CD4-positive, alpha-beta T cell (primary cell): ENCODE data around the gene C1QTNF8. TPM values are rescaled to one million over a fixed set of nuclear protein-coding genes. Genes with fewer than 3 reads are reported as not detected.

Source experiments
- ATAC-seq: fragments of 200-7000 bp; cut with Tn5 transposase; one replicate; pipeline ENCODE4 v1.10.0; 2022; ENCODE audit warnings: mild to moderate bottlenecking; ENCODE audit not compliant: poor library complexity
- CTCF ChIA-PET: fragments of 350-600 bp; sonication (Branson Sonifier 250); formaldehyde crosslinking; loops from one replicate; lab custom pipeline; 2021; ENCODE audit warnings: antibody characterized with exemption, inconsistent platforms; lab: Charles Lee
- POLR2A ChIA-PET: fragments of 350-600 bp; sonication (Branson Sonifier 250); formaldehyde crosslinking; loops from one replicate; lab custom pipeline; 2021; ENCODE audit warnings: antibody characterized with exemption, inconsistent platforms; lab: Charles Lee
- DNase-seq, 14 experiments: peaks; one replicate each; pipeline ENCODE4 v3.0.0-alpha.2; 2013 to 2020; ENCODE audit warnings: mixed read lengths in 2 of 14
- H3K27ac ChIP-seq, 2 donors: one replicate each; pipeline versions ENCODE4 v1.5.1 to v1.7.0; 2013; ENCODE audit warnings: low read length in 2 of 2, low read depth in 1 of 2, mild to moderate bottlenecking in 1 of 2
- H3K27me3 ChIP-seq, 2 experiments: 1 replicate in 1 of 2; 2 replicates in 1 of 2; pipeline versions ENCODE4 v1.6.1 to v1.7.0; 2013; ENCODE audit warnings: low read length in 2 of 2, control low read depth in 1 of 2, mild to moderate bottlenecking in 1 of 2, moderate library complexity in 1 of 2; ENCODE audit not compliant: insufficient read depth in 2 of 2, control insufficient read depth in 1 of 2
- H3K36me3 ChIP-seq: one replicate; pipeline ENCODE4 v1.6.1; 2013; ENCODE audit warnings: low read length, control low read depth; ENCODE audit not compliant: insufficient read depth
- H3K4me1 ChIP-seq: one replicate; pipeline ENCODE4 v1.6.1; 2013; ENCODE audit warnings: low read length, control low read depth; ENCODE audit not compliant: insufficient read depth
- H3K4me3 ChIP-seq: one replicate; pipeline ENCODE4 v1.5.1; 2013; ENCODE audit warnings: mild to moderate bottlenecking, low read length, moderate library complexity
- H3K9me3 ChIP-seq, 2 experiments: 1 replicate in 1 of 2; 2 replicates in 1 of 2; pipeline versions ENCODE4 v1.6.1 to v1.7.0; 2013; ENCODE audit warnings: low read length in 2 of 2, mild to moderate bottlenecking in 2 of 2, control low read depth in 1 of 2, moderate library complexity in 1 of 2; ENCODE audit not compliant: control insufficient read depth in 1 of 2, insufficient read depth in 1 of 2
- H3K27ac Mint-ChIP-seq: one replicate; pipeline ENCODE4 v1.8.0; 2020; ENCODE audit warnings: mixed read lengths
- H3K27me3 Mint-ChIP-seq: one replicate; pipeline ENCODE4 v1.8.0; 2021; ENCODE audit warnings: mixed read lengths
- H3K36me3 Mint-ChIP-seq: one replicate; pipeline ENCODE4 v1.8.0; 2021; ENCODE audit warnings: low read depth, mixed read lengths
- H3K4me1 Mint-ChIP-seq: one replicate; pipeline ENCODE4 v1.8.0; 2021; ENCODE audit warnings: low read depth, mixed read lengths
- H3K4me3 Mint-ChIP-seq: one replicate; pipeline ENCODE4 v1.8.0; 2020; ENCODE audit warnings: mild to moderate bottlenecking, mixed read lengths
- H3K9me3 Mint-ChIP-seq: one replicate; pipeline ENCODE4 v1.8.0; 2020; ENCODE audit warnings: mixed read lengths
- intact Hi-C, 2 experiments: fragments of 100-400 bp; cut with DNase I in 1 of 2; cut with micrococcal nuclease in 1 of 2; formaldehyde crosslinking; loops; one replicate each; pipeline versions ENCODE4 v1.15.1 to v1.9.0; 2023 to 2025; cut with DNase I, micrococcal nuclease
- total RNA-seq, 174 experiments: library from RNA in 2 of 174; stranded (reverse) in 2 of 174; gene quantifications; one replicate each; pipeline ENCODE4 v1.2.3 and lab custom pipeline; 2021 to 2026
- TF ChIP-seq, protein P1 (sequence below): fragments of 200-600 bp; IDR thresholded peaks from one replicate; pipeline ENCODE4 v1.8.0; 2022; ENCODE audit warnings: antibody characterized with exemption, mild to moderate bottlenecking

The C1QTNF8 gene
- total RNA-seq, 2 experiments from 2014 or later: not detected

DNA sequence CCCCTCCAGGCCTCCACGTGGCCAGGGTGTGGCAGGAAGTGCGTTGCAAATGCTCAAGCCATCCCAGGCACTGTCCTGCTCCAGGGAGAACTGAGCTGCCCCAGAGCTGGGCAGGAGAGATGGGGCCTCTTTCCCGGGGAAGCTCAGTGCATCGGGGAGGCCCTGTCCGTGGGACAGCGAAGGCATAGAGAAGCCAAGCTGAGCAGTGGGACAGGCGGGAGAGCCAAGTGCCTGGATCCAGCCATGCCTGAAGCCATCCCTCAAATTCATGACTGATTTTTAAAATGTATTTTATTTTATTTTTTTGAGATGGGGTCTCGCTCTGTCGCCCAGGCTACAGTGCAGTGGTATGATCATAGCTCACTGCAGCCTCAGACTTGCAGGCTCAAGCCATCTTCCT, 48.9 kb downstream of the C1QTNF8 start:
- H3K27me3 ChIP-seq: peaks cover 0 to 6% of the 10 kb centered on the region in 2 experiments
- H3K4me3 Mint-ChIP-seq: no peak overlapping the region
- no peak overlapping the region for H3K27ac Mint-ChIP-seq
- peaks cover 4% of the 10 kb centered on the region for H3K27me3 Mint-ChIP-seq
- H3K36me3 Mint-ChIP-seq: no peaks in the 10 kb centered on the region
- H3K9me3 Mint-ChIP-seq: no peaks in the 10 kb centered on the region
- H3K4me3 ChIP-seq: no peak overlapping the region
- no peak for DNase-seq
- intact Hi-C loops: no loop called here
- peaks cover 0 to 8% of the 10 kb centered on the region in 2 experiments for H3K9me3 ChIP-seq
- ATAC-seq: no peak
- no peaks in the 10 kb centered on the region for H3K36me3 ChIP-seq
- peaks cover 3% of the 10 kb centered on the region for H3K4me1 ChIP-seq
- CTCF ChIA-PET: interaction anchor here (1.5 kb wide), 1 partner anchor 10 kb away, joined by 3 read pairs; no protein-coding TSS in a partner anchor
- POLR2A ChIA-PET: no interaction called here
- TF ChIP-seq, protein P1, sequence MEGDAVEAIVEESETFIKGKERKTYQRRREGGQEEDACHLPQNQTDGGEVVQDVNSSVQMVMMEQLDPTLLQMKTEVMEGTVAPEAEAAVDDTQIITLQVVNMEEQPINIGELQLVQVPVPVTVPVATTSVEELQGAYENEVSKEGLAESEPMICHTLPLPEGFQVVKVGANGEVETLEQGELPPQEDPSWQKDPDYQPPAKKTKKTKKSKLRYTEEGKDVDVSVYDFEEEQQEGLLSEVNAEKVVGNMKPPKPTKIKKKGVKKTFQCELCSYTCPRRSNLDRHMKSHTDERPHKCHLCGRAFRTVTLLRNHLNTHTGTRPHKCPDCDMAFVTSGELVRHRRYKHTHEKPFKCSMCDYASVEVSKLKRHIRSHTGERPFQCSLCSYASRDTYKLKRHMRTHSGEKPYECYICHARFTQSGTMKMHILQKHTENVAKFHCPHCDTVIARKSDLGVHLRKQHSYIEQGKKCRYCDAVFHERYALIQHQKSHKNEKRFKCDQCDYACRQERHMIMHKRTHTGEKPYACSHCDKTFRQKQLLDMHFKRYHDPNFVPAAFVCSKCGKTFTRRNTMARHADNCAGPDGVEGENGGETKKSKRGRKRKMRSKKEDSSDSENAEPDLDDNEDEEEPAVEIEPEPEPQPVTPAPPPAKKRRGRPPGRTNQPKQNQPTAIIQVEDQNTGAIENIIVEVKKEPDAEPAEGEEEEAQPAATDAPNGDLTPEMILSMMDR: no peak
- H3K27ac ChIP-seq: no peak overlapping the region
- no peaks in the 10 kb centered on the region for H3K4me1 Mint-ChIP-seq

DNA sequence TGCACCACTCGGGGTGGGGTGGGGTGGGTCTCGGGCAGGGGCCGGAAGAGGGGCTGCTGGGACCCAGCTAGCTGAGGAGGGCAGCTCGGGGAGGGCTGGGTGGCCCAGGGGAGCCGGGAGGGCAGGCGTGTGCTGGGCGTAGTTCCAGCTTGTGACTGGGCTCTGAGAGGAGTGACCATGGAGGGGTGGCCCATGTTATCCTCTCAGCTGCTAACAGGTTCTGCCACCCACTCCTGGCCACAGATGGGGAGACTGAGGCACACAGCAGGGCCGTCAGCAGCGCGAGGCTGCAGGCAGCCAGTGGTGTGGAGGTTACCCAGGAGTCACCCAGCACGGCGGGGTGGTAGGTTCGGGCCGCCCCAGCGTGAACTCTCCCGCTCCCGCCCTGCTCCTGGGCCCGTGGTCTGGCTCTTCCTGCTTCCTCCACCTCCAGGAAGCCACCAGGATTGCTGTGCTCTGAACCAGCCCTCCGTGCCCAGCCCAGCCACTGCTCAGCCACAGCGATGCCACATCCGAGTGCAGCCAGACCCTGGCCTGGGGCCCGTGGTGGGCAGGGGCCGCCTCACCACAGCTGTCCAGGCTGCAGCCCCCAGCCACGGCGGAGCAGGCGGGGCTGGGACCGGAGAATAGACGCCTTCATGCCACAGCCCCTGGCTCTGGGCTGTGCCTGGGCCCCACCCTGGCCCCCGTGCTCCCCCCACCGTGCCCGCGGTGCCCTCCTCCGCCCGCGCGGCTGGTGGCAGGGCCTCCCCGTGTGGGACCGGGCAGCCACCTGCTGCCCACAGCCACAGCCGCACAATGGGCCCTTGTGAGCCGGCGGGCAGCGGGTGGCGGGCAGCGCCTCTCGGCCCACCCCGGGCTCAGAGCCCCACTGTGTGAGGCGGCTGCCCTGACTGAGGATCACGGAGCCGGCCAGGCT, 49.8 kb downstream of the C1QTNF8 start:
- Histone ChIP-seq H3K4me3 (no peak overlapping the region), H3K27me3 (peaks cover 0 to 6% of the 10 kb centered on the region in 2 experiments), H3K9me3 (peaks cover 0 to 16% of the 10 kb centered on the region in 2 experiments), H3K36me3 (no peaks in the 10 kb centered on the region), H3K27ac (no peak overlapping the region), H3K4me1 (peaks cover 3% of the 10 kb centered on the region)
- ChIA-PET POLR2A (no interaction called here), CTCF (interaction anchor here (0.8 kb wide), 1 partner anchor 11 kb away, joined by 3 read pairs; no protein-coding TSS in a partner anchor)
- DNase-seq: no peak
- intact Hi-C loops: no loop called here
- H3K36me3 Mint-ChIP-seq: no peaks in the 10 kb centered on the region
- no peaks in the 10 kb centered on the region for H3K4me1 Mint-ChIP-seq
- no peak for ATAC-seq
- no peak overlapping the region for H3K4me3 Mint-ChIP-seq
- no peak overlapping the region for H3K27ac Mint-ChIP-seq
- TF ChIP-seq, protein P1: no peak
- H3K9me3 Mint-ChIP-seq: no peaks in the 10 kb centered on the region
- peaks cover 4% of the 10 kb centered on the region for H3K27me3 Mint-ChIP-seq

DNA sequence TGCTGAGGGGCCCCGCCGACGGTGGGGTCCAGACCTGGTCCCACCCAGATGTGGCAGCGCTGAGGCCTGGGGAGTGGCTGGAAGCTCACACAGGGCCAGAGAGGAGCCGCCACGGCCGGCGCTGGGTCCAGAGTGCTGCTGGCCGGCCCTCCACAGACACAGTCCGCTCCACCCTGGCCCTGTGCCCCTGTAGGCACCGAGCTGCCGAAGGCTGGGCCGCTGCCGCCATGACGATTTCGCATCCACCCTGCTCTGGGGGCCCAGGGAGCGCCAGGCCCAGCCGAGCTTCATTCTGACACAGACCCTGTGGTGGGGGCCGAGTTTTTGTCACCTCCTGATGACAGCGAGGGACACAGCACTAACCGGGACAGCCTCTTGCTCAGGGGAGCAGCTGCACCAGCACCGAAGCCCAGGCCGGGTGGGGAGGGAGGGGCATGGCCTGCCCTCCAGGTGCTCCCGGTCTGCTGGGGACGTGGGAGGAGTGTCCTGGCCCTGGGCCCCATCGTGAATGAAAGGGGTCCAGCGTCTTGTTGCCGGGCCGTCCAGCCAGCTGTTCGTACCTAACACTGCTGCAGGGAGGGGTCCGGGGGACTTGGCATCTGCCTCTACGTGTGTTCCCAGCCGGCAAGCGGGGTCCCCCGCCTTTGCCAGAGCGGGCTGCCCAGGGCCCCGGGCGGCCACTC, 50.6 kb downstream of the C1QTNF8 start:
- no peak for ATAC-seq
- no peak for DNase-seq
- no peaks in the 10 kb centered on the region for H3K4me1 Mint-ChIP-seq
- no peaks in the 10 kb centered on the region for H3K9me3 Mint-ChIP-seq
- ChIA-PET POLR2A (no interaction called here), CTCF (interaction anchor here (0.8 kb wide), 1 partner anchor 12 kb away, joined by 3 read pairs; no protein-coding TSS in a partner anchor)
- Histone ChIP-seq H3K4me3 (no peak overlapping the region), H3K4me1 (peaks cover 3% of the 10 kb centered on the region), H3K27ac (no peak overlapping the region), H3K36me3 (no peaks in the 10 kb centered on the region), H3K27me3 (peaks cover 0 to 6% of the 10 kb centered on the region in 2 experiments), H3K9me3 (peaks cover 0 to 18% of the 10 kb centered on the region in 2 experiments)
- no peak overlapping the region for H3K4me3 Mint-ChIP-seq
- no peaks in the 10 kb centered on the region for H3K36me3 Mint-ChIP-seq
- H3K27me3 Mint-ChIP-seq: peaks cover 4% of the 10 kb centered on the region
- TF ChIP-seq, protein P1: no peak
- intact Hi-C loops: no loop called here
- no peak overlapping the region for H3K27ac Mint-ChIP-seq
